ENCODE results near the gene ACP3. TPM values are rescaled to one million over a fixed set of nuclear protein-coding genes. Genes with fewer than 3 reads are reported as not detected.
A peak's percentile ranks its signal among the peaks of the same experiment; 100 is the strongest.
"Not testable (repeated sequence)": the region's sequence is repeated elsewhere in the genome, so short reads cannot be mapped to it uniquely, and the experiment has no call there.

ACP3 gene
- total RNA-seq, 1 donor from 2014 or later = not detected

- Mint-ChIP-seq H3K4me1 (ENCODE audit: low read depth, unreplicated experiment) (no peaks in the 10 kb centered on the region), H3K27ac (ENCODE audit: unreplicated experiment) (no peak overlapping the region), H3K27me3 (ENCODE audit: unreplicated experiment) (peaks cover 2% of the 10 kb centered on the region), H3K4me3 (ENCODE audit: unreplicated experiment) (no peak overlapping the region), H3K9me3 (ENCODE audit: unreplicated experiment) (no peaks in the 10 kb centered on the region), H3K36me3 (ENCODE audit: unreplicated experiment) (no peaks in the 10 kb centered on the region)
- no peak for TF ChIP-seq CTCF (IDR thresholded peaks at IDR 0.05; ENCODE audit: partially characterized antibody, unreplicated experiment)
- no peak for DNase-seq
These were observed 77.1 kb downstream of the ACP3 start for GRCh38 chr3:132394320-132394719.

- H3K36me3 Mint-ChIP-seq (ENCODE audit: unreplicated experiment) = no peaks in the 10 kb centered on the region
These were observed 77.9 kb downstream of the ACP3 start for GRCh38 chr3:132395126-132395525.

GRCh38 chr3:132396255-132396654 lies 79.0 kb downstream of the ACP3 start:
- no peaks in the 10 kb centered on the region for H3K9me3 Mint-ChIP-seq (ENCODE audit: unreplicated experiment)

More at GRCh38 chr3:132395126-132395525, 77.9 kb downstream of the ACP3 start:
- Mint-ChIP-seq H3K27me3 (ENCODE audit: unreplicated experiment) (peaks cover 2% of the 10 kb centered on the region), H3K4me3 (ENCODE audit: unreplicated experiment) (no peak overlapping the region), H3K27ac (ENCODE audit: unreplicated experiment) (no peak overlapping the region), H3K9me3 (ENCODE audit: unreplicated experiment) (no peaks in the 10 kb centered on the region), H3K4me1 (ENCODE audit: low read depth, unreplicated experiment) (no peaks in the 10 kb centered on the region)
- no peak for DNase-seq
- no peak for TF ChIP-seq CTCF (IDR thresholded peaks at IDR 0.05; ENCODE audit: partially characterized antibody, unreplicated experiment)

GRCh38 chr3:132396776-132397175 lies 79.6 kb downstream of the ACP3 start:
- H3K9me3 Mint-ChIP-seq (ENCODE audit: unreplicated experiment); H3K27me3 Mint-ChIP-seq (ENCODE audit: unreplicated experiment); H3K4me3 Mint-ChIP-seq (ENCODE audit: unreplicated experiment); H3K36me3 Mint-ChIP-seq (ENCODE audit: unreplicated experiment); H3K27ac Mint-ChIP-seq (ENCODE audit: unreplicated experiment); DNase-seq; H3K4me1 Mint-ChIP-seq (ENCODE audit: low read depth, unreplicated experiment): not testable (repeated sequence)

More at GRCh38 chr3:132396255-132396654, 79.0 kb downstream of the ACP3 start:
- TF ChIP-seq CTCF (IDR thresholded peaks at IDR 0.05; ENCODE audit: partially characterized antibody, unreplicated experiment) = no peak
- no peaks in the 10 kb centered on the region for H3K36me3 Mint-ChIP-seq (ENCODE audit: unreplicated experiment)
- no peak overlapping the region for H3K27ac Mint-ChIP-seq (ENCODE audit: unreplicated experiment)
- peaks cover 2% of the 10 kb centered on the region for H3K27me3 Mint-ChIP-seq (ENCODE audit: unreplicated experiment)
- no peak for DNase-seq
- H3K4me1 Mint-ChIP-seq (ENCODE audit: low read depth, unreplicated experiment) = no peaks in the 10 kb centered on the region
- no peak overlapping the region for H3K4me3 Mint-ChIP-seq (ENCODE audit: unreplicated experiment)

- no peak for DNase-seq
- no peak overlapping the region for H3K4me3 Mint-ChIP-seq (ENCODE audit: unreplicated experiment)
- peak; percentile 57 for TF ChIP-seq CTCF (IDR thresholded peaks at IDR 0.05; ENCODE audit: partially characterized antibody, unreplicated experiment)
These were observed 82.1 kb downstream of the ACP3 start for GRCh38 chr3:132399054-132399929.

More at GRCh38 chr3:132399054-132399929, 82.1 kb downstream of the ACP3 start:
- Mint-ChIP-seq H3K36me3 (ENCODE audit: unreplicated experiment) (no peaks in the 10 kb centered on the region), H3K27ac (ENCODE audit: unreplicated experiment) (no peak overlapping the region), H3K27me3 (ENCODE audit: unreplicated experiment) (peaks cover 2% of the 10 kb centered on the region), H3K4me1 (ENCODE audit: low read depth, unreplicated experiment) (no peaks in the 10 kb centered on the region), H3K9me3 (ENCODE audit: unreplicated experiment) (no peaks in the 10 kb centered on the region)
